ENCODE data around the gene MINDY4.

The MINDY4 gene

DNA sequence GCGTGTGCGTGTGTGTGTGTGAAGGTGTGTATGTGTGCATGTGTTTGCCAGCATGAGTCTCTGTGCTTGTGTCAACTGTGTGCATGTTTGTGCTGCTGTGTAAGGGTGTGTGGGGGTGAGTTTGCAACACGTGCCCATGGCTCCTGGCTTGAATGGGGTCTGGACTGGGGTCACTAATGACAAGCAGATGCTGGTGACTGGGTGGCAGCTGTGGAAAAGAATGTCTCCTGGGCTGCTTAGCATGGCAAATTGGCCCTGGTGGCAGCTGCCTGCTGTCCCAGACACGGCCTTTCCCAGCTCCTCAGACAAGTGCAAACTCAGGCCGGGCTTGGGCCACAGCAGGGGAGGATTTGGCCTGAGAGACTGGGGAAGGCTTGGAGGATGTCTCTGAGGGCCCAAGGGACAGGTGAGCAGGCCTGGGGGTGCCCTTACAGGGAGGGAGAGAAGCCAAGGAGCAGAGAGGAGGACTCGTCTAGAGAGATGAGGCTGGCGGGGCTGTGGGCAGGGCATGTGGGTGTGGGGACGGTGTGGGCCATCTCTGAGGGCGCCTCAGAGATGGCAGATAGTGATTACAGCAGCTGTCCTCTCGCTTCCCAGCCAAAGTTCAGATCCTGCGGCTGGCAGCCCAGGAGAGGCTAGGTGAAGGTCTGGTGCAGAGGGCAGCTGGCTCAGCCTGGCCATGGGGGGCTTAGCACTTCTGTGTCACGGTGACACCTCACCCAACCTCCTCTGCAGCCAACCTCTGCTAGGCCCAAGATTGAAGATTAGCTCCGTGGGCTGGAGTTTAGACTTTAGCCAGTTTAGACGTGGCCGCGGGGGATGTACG lies 142.0 kb downstream of the MINDY4 start:
- no peak overlapping the region for H3K18ac ChIP-seq (ENCODE audit: low read length)

DNA sequence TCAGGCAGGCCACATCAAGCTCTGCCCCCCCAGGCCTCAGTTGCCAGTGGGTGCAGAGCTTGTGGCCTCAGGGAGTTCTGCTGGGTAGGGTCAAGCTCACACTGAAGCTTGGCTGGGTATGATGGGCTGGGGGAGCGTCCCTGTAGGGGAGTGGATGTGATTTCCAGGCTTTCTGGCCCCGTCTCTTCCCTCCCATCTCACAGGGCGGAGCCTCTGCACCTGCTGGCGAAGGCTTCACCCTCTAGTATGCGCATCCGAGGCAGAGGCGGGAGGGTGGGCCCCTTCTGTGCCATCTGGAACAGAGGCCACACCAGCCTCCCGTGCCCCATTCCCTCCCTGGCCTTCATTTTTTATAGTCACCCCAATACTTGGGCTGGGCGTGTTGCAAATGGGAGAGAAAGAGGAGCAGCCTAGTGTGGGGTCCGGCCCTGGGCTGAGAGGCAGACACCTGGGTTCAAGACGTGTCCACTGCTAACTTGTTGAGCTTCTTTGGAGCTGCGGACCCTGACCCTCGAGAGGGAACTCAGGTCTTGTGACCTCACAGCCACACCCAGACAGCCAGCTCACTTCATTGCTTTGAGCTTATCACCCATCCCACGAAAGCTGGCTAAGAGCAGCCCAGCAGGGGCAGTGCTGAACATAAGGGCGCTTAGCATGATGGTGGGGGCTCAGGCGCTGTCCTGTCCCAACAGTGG lies 142.8 kb downstream of the MINDY4 start:
- Histone ChIP-seq H4K8ac (ENCODE audit: low read depth, low read length) (no peak overlapping the region), H3K4me3 (ENCODE audit: low read length) (no peak overlapping the region), H4K5ac (ENCODE audit: low read length) (no peak overlapping the region), H2BK15ac (replicated peaks; ENCODE audit: low read depth) (no peak overlapping the region), H3K23ac (ENCODE audit: low read length) (no peak overlapping the region), H2BK5ac (ENCODE audit: low read length) (no peak overlapping the region), H3K4ac (ENCODE audit: low read depth, low read length) (no peak overlapping the region), H2BK120ac (ENCODE audit: low read depth, low read length) (no peak overlapping the region), H3K27me3 (ENCODE audit: insufficient read depth, low read length, poor library complexity) (no peaks in the 10 kb centered on the region), H3K36me3 (ENCODE audit: control insufficient read depth, insufficient read depth, low read length) (no peaks in the 10 kb centered on the region), H3K4me2 (ENCODE audit: low read length) (no peak overlapping the region), H3K9ac (ENCODE audit: low read length) (no peak overlapping the region), H3K79me2 (ENCODE audit: control insufficient read depth, insufficient read depth, low read length) (no peaks in the 10 kb centered on the region), H3K79me1 (ENCODE audit: low read length) (no peaks in the 10 kb centered on the region), H2AK5ac (ENCODE audit: low read length) (no peak overlapping the region), H3K56ac (ENCODE audit: low read length) (no peak overlapping the region), H3K18ac (ENCODE audit: low read length) (no peak overlapping the region), H3K27ac (ENCODE audit: low read depth, low read length) (no peak overlapping the region), H3K4me1 (ENCODE audit: control insufficient read depth, low read depth, low read length) (no peaks in the 10 kb centered on the region)
- no peak for DNase-seq
- WGBS (ENCODE audit: extremely low coverage, insufficient coverage, low lambda C conversion rate): no CpG with 5 or more reads among the region's 16 CpGs

More for the DNA sequence above, 142.0 kb downstream of the MINDY4 start:
- Histone ChIP-seq H3K4me1 (ENCODE audit: control insufficient read depth, low read depth, low read length) (no peaks in the 10 kb centered on the region), H2BK120ac (ENCODE audit: low read depth, low read length) (no peak overlapping the region), H3K79me2 (ENCODE audit: control insufficient read depth, insufficient read depth, low read length) (no peaks in the 10 kb centered on the region), H3K9ac (ENCODE audit: low read length) (no peak overlapping the region), H3K4ac (ENCODE audit: low read depth, low read length) (no peak overlapping the region), H4K5ac (ENCODE audit: low read length) (no peak overlapping the region), H2AK5ac (ENCODE audit: low read length) (no peak overlapping the region), H2BK15ac (replicated peaks; ENCODE audit: low read depth) (no peak overlapping the region), H3K36me3 (ENCODE audit: control insufficient read depth, insufficient read depth, low read length) (no peaks in the 10 kb centered on the region), H3K79me1 (ENCODE audit: low read length) (no peaks in the 10 kb centered on the region), H4K8ac (ENCODE audit: low read depth, low read length) (no peak overlapping the region), H3K4me2 (ENCODE audit: low read length) (no peak overlapping the region), H3K56ac (ENCODE audit: low read length) (no peak overlapping the region), H3K4me3 (ENCODE audit: low read length) (no peak overlapping the region), H3K27ac (ENCODE audit: low read depth, low read length) (no peak overlapping the region), H3K23ac (ENCODE audit: low read length) (no peak overlapping the region), H3K27me3 (ENCODE audit: insufficient read depth, low read length, poor library complexity) (no peaks in the 10 kb centered on the region), H2BK5ac (ENCODE audit: low read length) (no peak overlapping the region)
- no CpG with 5 or more reads among the region's 17 CpGs for WGBS (ENCODE audit: extremely low coverage, insufficient coverage, low lambda C conversion rate)
- no peak for DNase-seq

DNA sequence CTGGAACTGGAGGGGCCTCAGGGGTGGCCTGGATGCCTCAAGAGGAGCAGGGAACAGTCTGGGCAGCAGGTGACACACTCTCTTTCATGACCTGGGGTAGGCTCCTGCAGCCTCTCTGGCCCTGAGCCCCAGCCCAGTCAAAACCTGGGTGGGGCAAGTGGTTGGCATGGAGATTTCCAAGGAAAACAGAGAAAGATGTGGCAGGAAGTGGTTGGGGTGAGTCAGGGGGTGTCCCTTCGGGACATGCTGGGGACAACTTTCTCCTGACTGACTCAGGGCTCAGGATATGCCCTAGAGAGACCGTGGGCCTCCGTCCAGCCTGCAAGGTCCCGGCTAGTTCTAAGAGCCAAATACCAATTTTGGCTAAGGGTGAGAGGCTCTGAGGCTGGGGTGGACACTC lies 143.4 kb downstream of the MINDY4 start:
- no peak overlapping the region for H3K18ac ChIP-seq (ENCODE audit: low read length)
- H3K4me2 ChIP-seq (ENCODE audit: low read length): no peak overlapping the region
- H3K4me1 ChIP-seq (ENCODE audit: control insufficient read depth, low read depth, low read length): no peaks in the 10 kb centered on the region
- no peaks in the 10 kb centered on the region for H3K79me1 ChIP-seq (ENCODE audit: low read length)
- DNase-seq: peak; percentile 58
- H4K5ac ChIP-seq (ENCODE audit: low read length): no peak overlapping the region
- no peak overlapping the region for H4K8ac ChIP-seq (ENCODE audit: low read depth, low read length)
- no peak overlapping the region for H3K23ac ChIP-seq (ENCODE audit: low read length)
- H3K4ac ChIP-seq (ENCODE audit: low read depth, low read length): no peak overlapping the region
- H2BK5ac ChIP-seq (ENCODE audit: low read length): no peak overlapping the region
- no peak overlapping the region for H3K9ac ChIP-seq (ENCODE audit: low read length)
- no peaks in the 10 kb centered on the region for H3K79me2 ChIP-seq (ENCODE audit: control insufficient read depth, insufficient read depth, low read length)
- H2BK15ac ChIP-seq (replicated peaks; ENCODE audit: low read depth): no peak overlapping the region
- H2AK5ac ChIP-seq (ENCODE audit: low read length): no peak overlapping the region
- H2BK120ac ChIP-seq (ENCODE audit: low read depth, low read length): no peak overlapping the region
- H3K4me3 ChIP-seq (ENCODE audit: low read length): no peak overlapping the region
- no peak overlapping the region for H3K27ac ChIP-seq (ENCODE audit: low read depth, low read length)
- H3K56ac ChIP-seq (ENCODE audit: low read length): no peak overlapping the region
- no CpG with 5 or more reads among the region's 4 CpGs for WGBS (ENCODE audit: extremely low coverage, insufficient coverage, low lambda C conversion rate)
- H3K36me3 ChIP-seq (ENCODE audit: control insufficient read depth, insufficient read depth, low read length): no peaks in the 10 kb centered on the region
- no peaks in the 10 kb centered on the region for H3K27me3 ChIP-seq (ENCODE audit: insufficient read depth, low read length, poor library complexity)

DNA sequence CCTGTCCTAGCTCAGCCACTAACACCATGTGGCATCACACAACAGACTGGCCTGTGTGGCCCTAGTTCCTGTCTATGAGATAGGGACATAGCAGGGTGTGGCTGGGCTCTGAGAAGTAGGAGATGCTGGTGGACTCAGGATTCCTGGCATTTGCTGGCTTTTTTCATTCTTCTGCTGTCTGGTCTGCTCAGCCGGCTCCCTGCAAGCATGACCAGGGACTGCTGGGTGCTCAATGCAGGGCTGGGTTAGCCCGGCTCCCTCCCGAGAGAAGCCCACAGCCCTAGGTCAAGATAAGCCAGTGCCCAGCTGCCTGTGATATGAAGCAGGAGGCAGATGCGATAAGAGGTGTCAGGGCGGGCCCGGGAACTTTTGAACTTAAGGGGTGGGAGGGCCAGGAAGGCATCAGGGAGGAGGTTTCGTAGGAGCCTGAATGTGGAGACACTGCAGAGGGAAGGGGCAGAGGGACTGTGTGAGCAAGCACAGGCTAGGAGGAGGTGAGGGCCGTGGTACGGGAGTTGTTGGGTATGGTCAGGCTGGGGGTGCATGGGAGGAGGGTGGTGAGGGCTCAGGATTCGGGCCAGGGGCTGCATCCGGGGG lies 143.9 kb downstream of the MINDY4 start:
- Histone ChIP-seq H3K27me3 (ENCODE audit: insufficient read depth, low read length, poor library complexity) (no peaks in the 10 kb centered on the region), H3K18ac (ENCODE audit: low read length) (no peak overlapping the region), H3K4me2 (ENCODE audit: low read length) (no peak overlapping the region), H4K5ac (ENCODE audit: low read length) (no peak overlapping the region), H3K36me3 (ENCODE audit: control insufficient read depth, insufficient read depth, low read length) (no peaks in the 10 kb centered on the region), H2BK15ac (replicated peaks; ENCODE audit: low read depth) (no peak overlapping the region), H3K4ac (ENCODE audit: low read depth, low read length) (no peak overlapping the region), H3K9ac (ENCODE audit: low read length) (no peak overlapping the region), H3K79me1 (ENCODE audit: low read length) (no peaks in the 10 kb centered on the region), H3K79me2 (ENCODE audit: control insufficient read depth, insufficient read depth, low read length) (no peaks in the 10 kb centered on the region), H3K27ac (ENCODE audit: low read depth, low read length) (no peak overlapping the region), H2AK5ac (ENCODE audit: low read length) (no peak overlapping the region), H2BK5ac (ENCODE audit: low read length) (no peak overlapping the region), H3K56ac (ENCODE audit: low read length) (no peak overlapping the region), H2BK120ac (ENCODE audit: low read depth, low read length) (no peak overlapping the region), H3K4me1 (ENCODE audit: control insufficient read depth, low read depth, low read length) (no peaks in the 10 kb centered on the region), H3K4me3 (ENCODE audit: low read length) (no peak overlapping the region), H4K8ac (ENCODE audit: low read depth, low read length) (no peak overlapping the region), H3K23ac (ENCODE audit: low read length) (no peak overlapping the region)
- peak; percentile 73 for DNase-seq
- WGBS (ENCODE audit: extremely low coverage, insufficient coverage, low lambda C conversion rate): no CpG with 5 or more reads among the region's 11 CpGs

DNA sequence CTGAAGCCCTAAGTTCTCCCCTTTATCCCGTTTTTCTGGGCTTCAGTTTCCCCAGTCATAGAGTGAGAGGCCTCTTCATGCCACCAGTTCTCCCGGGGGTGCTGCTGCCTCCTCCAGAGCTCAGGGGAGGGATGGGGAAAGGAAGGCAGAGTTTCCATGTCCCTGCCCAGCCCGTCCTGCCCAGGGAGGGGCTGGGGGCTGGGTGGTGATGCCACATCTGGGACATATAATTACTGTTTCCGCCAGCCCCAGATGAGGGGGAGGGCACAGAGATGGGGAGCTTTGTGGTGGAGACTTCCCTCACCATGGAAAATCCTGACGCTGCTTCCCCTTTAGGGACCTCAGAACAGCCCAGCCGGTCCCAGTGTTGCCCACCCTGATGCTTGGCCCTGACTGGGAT lies 144.5 kb downstream of the MINDY4 start:
- no peaks in the 10 kb centered on the region for H3K79me1 ChIP-seq (ENCODE audit: low read length)
- no CpG with 5 or more reads among the region's 6 CpGs for WGBS (ENCODE audit: extremely low coverage, insufficient coverage, low lambda C conversion rate)
- H3K4me2 ChIP-seq (ENCODE audit: low read length): no peak overlapping the region
- H3K36me3 ChIP-seq (ENCODE audit: control insufficient read depth, insufficient read depth, low read length): no peaks in the 10 kb centered on the region
- H4K5ac ChIP-seq (ENCODE audit: low read length): no peak overlapping the region
- H3K27ac ChIP-seq (ENCODE audit: low read depth, low read length): no peak overlapping the region
- H3K4me3 ChIP-seq (ENCODE audit: low read length): no peak overlapping the region
- no peaks in the 10 kb centered on the region for H3K79me2 ChIP-seq (ENCODE audit: control insufficient read depth, insufficient read depth, low read length)
- no peak overlapping the region for H2BK5ac ChIP-seq (ENCODE audit: low read length)
- H2AK5ac ChIP-seq (ENCODE audit: low read length): peak overlapping the region; percentile 18
- no peak overlapping the region for H4K8ac ChIP-seq (ENCODE audit: low read depth, low read length)
- no peak overlapping the region for H3K18ac ChIP-seq (ENCODE audit: low read length)
- no peaks in the 10 kb centered on the region for H3K27me3 ChIP-seq (ENCODE audit: insufficient read depth, low read length, poor library complexity)
- H2BK15ac ChIP-seq (replicated peaks; ENCODE audit: low read depth): no peak overlapping the region
- H3K23ac ChIP-seq (ENCODE audit: low read length): no peak overlapping the region
- no peak overlapping the region for H3K9ac ChIP-seq (ENCODE audit: low read length)
- H3K4me1 ChIP-seq (ENCODE audit: control insufficient read depth, low read depth, low read length): no peaks in the 10 kb centered on the region
- no peak overlapping the region for H3K4ac ChIP-seq (ENCODE audit: low read depth, low read length)
- H2BK120ac ChIP-seq (ENCODE audit: low read depth, low read length): no peak overlapping the region
- DNase-seq: no peak
- H3K56ac ChIP-seq (ENCODE audit: low read length): no peak overlapping the region

All from mesendoderm (in vitro differentiated cells).